Trophoblast cell (in vitro differentiated cells and primary cell): ENCODE measurements around the gene COL6A3.

ENCODE experiments used
- DNase-seq, 2 donors: peaks; one replicate each; pipeline ENCODE4 v3.0.0-alpha.2; 2016
- H2AFZ ChIP-seq: 2 replicates; pipeline ENCODE4 v1.6.1; 2013; ENCODE audit warnings: low read length, moderate library complexity, mild to moderate bottlenecking; ENCODE audit not compliant: insufficient read depth, poor library complexity
- H2AK5ac ChIP-seq: 2 replicates; pipeline ENCODE4 v1.6.1; 2013; ENCODE audit warnings: mild to moderate bottlenecking, low read length
- H2BK120ac ChIP-seq: 2 replicates; pipeline ENCODE4 v1.6.1; 2013; ENCODE audit warnings: low read length, mild to moderate bottlenecking, moderate library complexity; ENCODE audit not compliant: insufficient read depth, poor library complexity
- H2BK12ac ChIP-seq: 2 replicates; pipeline ENCODE4 v1.6.1; 2013; ENCODE audit warnings: mild to moderate bottlenecking, low read length, moderate library complexity
- H2BK5ac ChIP-seq: 2 replicates; pipeline ENCODE4 v1.6.1; 2013; ENCODE audit warnings: low read length, low read depth, moderate library complexity, mild to moderate bottlenecking; ENCODE audit not compliant: poor library complexity
- H3K14ac ChIP-seq: 2 replicates; pipeline ENCODE4 v1.6.1; 2013; ENCODE audit warnings: mild to moderate bottlenecking, low read length
- H3K18ac ChIP-seq: 2 replicates; pipeline ENCODE4 v1.6.1; 2013; ENCODE audit warnings: mild to moderate bottlenecking, low read length
- H3K23ac ChIP-seq: 2 replicates; pipeline ENCODE4 v1.6.1; 2013; ENCODE audit warnings: low read length
- H3K27ac ChIP-seq: 2 replicates; pipeline ENCODE4 v1.5.1; 2013; ENCODE audit warnings: low read depth, mild to moderate bottlenecking, inconsistent platforms, low read length, moderate library complexity
- H3K27me3 ChIP-seq: 2 replicates; pipeline ENCODE4 v1.6.1; 2013; ENCODE audit warnings: inconsistent platforms, mild to moderate bottlenecking, low read length, moderate library complexity; ENCODE audit not compliant: insufficient read depth
- H3K36me3 ChIP-seq, 2 experiments: 1 replicate in 1 of 2; 2 replicates in 1 of 2; pipeline ENCODE4 v1.6.1; 2013; ENCODE audit warnings: low read length in 2 of 2, mild to moderate bottlenecking in 2 of 2, moderate library complexity in 1 of 2; ENCODE audit not compliant: insufficient read depth in 2 of 2, control insufficient read depth in 1 of 2
- H3K4ac ChIP-seq: 2 replicates; pipeline ENCODE4 v1.6.1; 2013; ENCODE audit warnings: low read depth, mild to moderate bottlenecking, low read length, moderate library complexity
- H3K4me1 ChIP-seq, 2 experiments: 1 replicate in 1 of 2; 2 replicates in 1 of 2; pipeline ENCODE4 v1.6.1; 2013; ENCODE audit warnings: low read length in 2 of 2, mild to moderate bottlenecking in 2 of 2, moderate library complexity in 1 of 2; ENCODE audit not compliant: insufficient read depth in 2 of 2, control insufficient read depth in 1 of 2
- H3K4me2 ChIP-seq: 2 replicates; pipeline ENCODE4 v1.6.1; 2013; ENCODE audit warnings: inconsistent platforms, mild to moderate bottlenecking, low read length, moderate library complexity
- H3K4me3 ChIP-seq: 2 replicates; pipeline ENCODE4 v1.5.1; 2013; ENCODE audit warnings: mild to moderate bottlenecking, low read depth, low read length, inconsistent platforms
- H3K79me1 ChIP-seq: one replicate; pipeline ENCODE4 v1.6.1; 2013; ENCODE audit warnings: low read length
- H3K79me2 ChIP-seq: 2 replicates; pipeline ENCODE4 v1.6.1; 2013; ENCODE audit warnings: low read length, mild to moderate bottlenecking; ENCODE audit not compliant: control insufficient read depth, insufficient read depth, poor library complexity
- H3K9ac ChIP-seq: 2 replicates; pipeline ENCODE4 v1.6.1; 2013; ENCODE audit warnings: mild to moderate bottlenecking, low read length
- H3K9me3 ChIP-seq: 2 replicates; pipeline ENCODE4 v1.6.1; 2013; ENCODE audit warnings: low read depth, mild to moderate bottlenecking, control low read depth, inconsistent platforms, low read length; ENCODE audit not compliant: insufficient read depth
- H4K12ac ChIP-seq: 2 replicates; pipeline ENCODE4 v1.6.1; 2013; ENCODE audit warnings: low read depth, mild to moderate bottlenecking, low read length, moderate library complexity
- H4K8ac ChIP-seq: 2 replicates; pipeline ENCODE4 v1.6.1; 2013; ENCODE audit warnings: low read depth, mild to moderate bottlenecking, low read length, moderate library complexity
- H4K91ac ChIP-seq: one replicate; pipeline ENCODE4 v1.6.1; 2013; ENCODE audit warnings: low read depth, mild to moderate bottlenecking, low read length, moderate library complexity
- WGBS: extraction: QIAGEN DNeasy Blood & Tissue Kit; methylation state at CpG from one replicate; pipeline ENCODE4 v1.1.7; 2013; ENCODE audit warnings: missing lambda C conversion rate; ENCODE audit not compliant: insufficient read length, insufficient coverage; ENCODE audit errors: extremely low coverage; 5-methylcytosine and 5-hydroxymethylcytosine counted together

COL6A3 gene

DNA sequence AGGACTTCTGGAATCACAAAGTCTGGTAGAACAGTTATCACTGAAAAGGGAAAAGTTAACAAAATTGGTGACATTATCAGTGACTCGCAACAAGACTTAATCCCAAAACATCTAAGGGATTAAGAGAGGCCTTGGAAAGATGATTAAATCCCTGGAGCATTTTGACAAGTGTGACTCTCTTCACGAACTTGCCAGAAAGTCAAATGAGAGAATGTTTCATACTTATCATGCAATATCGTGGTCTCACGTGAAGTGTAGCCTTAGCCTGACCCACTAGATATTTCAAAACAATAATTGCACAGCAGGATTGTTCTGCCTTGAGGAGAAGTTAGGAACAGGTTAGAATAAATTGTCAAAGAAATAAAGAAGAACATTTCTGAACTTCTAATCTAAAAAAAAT lies 104.5 kb downstream of the COL6A3 start:
- H3K79me1 ChIP-seq: peaks cover 41% of the 10 kb centered on the region
- H3K9ac ChIP-seq: no peak overlapping the region
- no peak overlapping the region for H4K91ac ChIP-seq
- WGBS: no CpG with 5 or more reads among the region's 4 CpGs
- no peak overlapping the region for H3K4ac ChIP-seq
- peaks cover 1% of the 10 kb centered on the region for H3K9me3 ChIP-seq
- no peak overlapping the region for H3K27ac ChIP-seq
- H2BK120ac ChIP-seq: no peak overlapping the region
- no peak overlapping the region for H3K18ac ChIP-seq
- H4K12ac ChIP-seq: no peak overlapping the region
- no peak overlapping the region for H3K23ac ChIP-seq
- no peak overlapping the region for H4K8ac ChIP-seq
- H3K4me2 ChIP-seq: no peak overlapping the region
- no peak overlapping the region for H2AK5ac ChIP-seq
- no peak overlapping the region for H3K4me3 ChIP-seq
- H3K27me3 ChIP-seq: no peaks in the 10 kb centered on the region
- peaks cover under 1 to 1% of the 10 kb centered on the region in 2 experiments for H3K4me1 ChIP-seq
- H3K36me3 ChIP-seq: no peaks in the 10 kb centered on the region
- H2BK12ac ChIP-seq: no peak overlapping the region
- no peak overlapping the region for H3K14ac ChIP-seq
- no peak for DNase-seq
- no peak overlapping the region for H2BK5ac ChIP-seq
- no peaks in the 10 kb centered on the region for H3K79me2 ChIP-seq
- no peak overlapping the region for H2AFZ ChIP-seq

DNA sequence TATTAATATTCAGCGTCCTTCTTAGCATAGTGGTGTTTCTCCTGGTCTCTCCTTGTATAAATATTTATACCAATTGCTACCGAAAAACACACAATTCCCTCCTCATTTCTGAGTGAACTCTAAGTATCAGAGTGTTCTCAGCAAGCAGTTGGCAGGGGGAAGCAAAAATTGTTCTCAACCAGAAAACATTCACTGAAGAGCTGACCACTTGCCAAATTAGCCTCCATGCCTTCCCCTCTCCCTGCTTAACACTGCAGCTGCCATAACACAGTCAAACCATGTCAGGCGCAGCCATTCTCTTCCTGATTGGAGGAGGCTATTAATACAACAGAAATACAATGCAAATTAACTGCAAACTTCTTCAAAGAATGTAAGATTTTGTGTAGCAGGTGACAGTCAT lies 105.0 kb downstream of the COL6A3 start:
- no peaks in the 10 kb centered on the region for H3K36me3 ChIP-seq
- H3K4me1 ChIP-seq: no peaks in the 10 kb centered on the region
- H3K18ac ChIP-seq: no peak overlapping the region
- no peaks in the 10 kb centered on the region for H3K79me2 ChIP-seq
- H3K79me1 ChIP-seq: peaks cover 37% of the 10 kb centered on the region
- peak overlapping the region; percentile 27 for H3K14ac ChIP-seq
- H2BK12ac ChIP-seq: peak overlapping the region; percentile 98
- H4K8ac ChIP-seq: no peak overlapping the region
- peak overlapping the region; percentile 42 for H2BK120ac ChIP-seq
- no peak overlapping the region for H3K27ac ChIP-seq
- H4K91ac ChIP-seq: peak overlapping the region; percentile 83
- H2AFZ ChIP-seq: no peak overlapping the region
- WGBS: no CpG with 5 or more reads among the region's 3 CpGs
- no peak overlapping the region for H2BK5ac ChIP-seq
- no peak overlapping the region for H3K23ac ChIP-seq
- H3K4me2 ChIP-seq: no peak overlapping the region
- no peak for DNase-seq
- H3K4me3 ChIP-seq: no peak overlapping the region
- no peak overlapping the region for H4K12ac ChIP-seq
- H2AK5ac ChIP-seq: peak overlapping the region; percentile 58
- peaks cover 1% of the 10 kb centered on the region for H3K9me3 ChIP-seq
- no peak overlapping the region for H3K4ac ChIP-seq
- H3K9ac ChIP-seq: no peak overlapping the region
- no peaks in the 10 kb centered on the region for H3K27me3 ChIP-seq

- Histone ChIP-seq H2AFZ (no peak overlapping the region), H3K14ac (peak overlapping the region; percentile 4), H2AK5ac (peak overlapping the region; percentile 27), H4K8ac (peak overlapping the region; percentile 2), H3K9me3 (peaks cover 7% of the 10 kb centered on the region), H2BK5ac (no peak overlapping the region), H3K4me3 (no peak overlapping the region), H3K23ac (no peak overlapping the region), H3K9ac (no peak overlapping the region), H3K79me2 (no peaks in the 10 kb centered on the region), H2BK120ac (peak overlapping the region; percentile 30), H4K12ac (no peak overlapping the region), H2BK12ac (peak overlapping the region; percentile 93), H3K4me1 (no peaks in the 10 kb centered on the region), H3K27me3 (no peaks in the 10 kb centered on the region), H3K18ac (no peak overlapping the region), H3K36me3 (peaks cover 0 to 4% of the 10 kb centered on the region in 2 experiments), H3K4me2 (no peak overlapping the region), H3K4ac (no peak overlapping the region), H4K91ac (peak overlapping the region; percentile 78), H3K79me1 (peaks cover 25% of the 10 kb centered on the region), H3K27ac (no peak overlapping the region)
- DNase-seq: no peak
- WGBS: no CpG with 5 or more reads among the region's 7 CpGs
These were observed 106.5 kb downstream of the COL6A3 start for GRCh38 chr2:237307474-237307873.

DNA sequence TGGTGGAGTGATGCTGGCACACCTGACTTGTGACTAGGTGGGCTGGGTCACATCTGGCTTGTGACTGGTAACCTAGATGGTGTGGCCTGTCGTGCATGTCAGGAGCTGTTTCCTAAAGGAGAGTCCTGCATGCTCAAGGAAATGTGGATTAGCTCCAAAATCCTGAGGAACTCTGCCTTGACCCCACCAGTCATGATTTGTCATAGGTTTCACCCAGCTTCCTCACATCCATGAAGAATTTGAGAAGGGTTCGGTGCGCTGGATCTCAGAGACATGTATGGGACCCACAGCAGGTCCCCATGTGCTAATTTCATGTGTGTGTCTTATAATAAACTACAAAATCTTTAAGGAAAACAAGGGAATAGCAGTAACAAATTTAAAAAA lies 107.2 kb downstream of the COL6A3 start:
- Histone ChIP-seq H4K8ac (no peak overlapping the region), H3K4me3 (no peak overlapping the region), H3K4me2 (no peak overlapping the region), H4K91ac (peak overlapping the region; percentile 57), H3K4ac (no peak overlapping the region), H3K23ac (no peak overlapping the region), H2AFZ (no peak overlapping the region), H3K27me3 (no peaks in the 10 kb centered on the region), H3K79me2 (no peaks in the 10 kb centered on the region), H3K27ac (no peak overlapping the region), H3K14ac (no peak overlapping the region), H3K9ac (no peak overlapping the region), H2BK5ac (no peak overlapping the region), H2BK120ac (peak overlapping the region; percentile 4), H3K9me3 (peaks cover 7% of the 10 kb centered on the region), H4K12ac (no peak overlapping the region), H3K79me1 (peaks cover 25% of the 10 kb centered on the region), H3K4me1 (no peaks in the 10 kb centered on the region), H3K18ac (no peak overlapping the region), H2BK12ac (peak overlapping the region; percentile 19), H2AK5ac (no peak overlapping the region), H3K36me3 (peaks cover 0 to 4% of the 10 kb centered on the region in 2 experiments)
- no peak for DNase-seq
- no CpG with 5 or more reads among the region's 3 CpGs for WGBS
